ENCODE measurements around the gene GATAD2A. TPM values are rescaled to one million over a fixed set of nuclear protein-coding genes. Genes with fewer than 3 reads are reported as not detected.
A peak's percentile ranks its signal among the peaks of the same experiment; 100 is the strongest.

GATAD2A gene
- total and polyA plus RNA-seq, 10 of the 15 experiments (the other 5 are each of a cell fraction or from before 2014, with no cell fraction given) = 2.6 to 173 (median 32.0) TPM

DNA sequence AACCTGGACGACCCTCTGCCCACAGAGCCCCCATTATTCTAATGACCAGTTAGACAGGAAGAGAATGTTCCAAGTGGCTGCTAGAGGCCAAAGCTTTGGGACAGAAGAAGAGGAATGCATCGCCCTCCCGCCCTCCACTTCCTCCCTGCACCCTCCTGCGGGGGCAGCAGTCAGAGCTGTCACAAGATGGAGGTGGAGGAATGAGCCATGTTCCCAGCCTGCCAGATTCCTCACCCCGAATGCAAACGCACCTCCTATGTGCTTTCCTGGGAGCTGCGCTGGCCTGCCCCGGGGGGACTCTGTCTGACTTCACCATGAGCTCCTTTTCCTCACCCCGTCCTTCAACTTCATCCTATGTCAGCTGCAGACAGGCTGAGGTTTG, 124.9 kb downstream of the GATAD2A start:
- Histone ChIP-seq H3K9ac (ENCODE audit: control insufficient read depth, insufficient read depth, low read length) (no peak overlapping the region), H3K9me3 (replicated peaks; ENCODE audit: control insufficient read depth, insufficient read depth, low read length) (no peaks in the 10 kb centered on the region), H3K79me2 (ENCODE audit: control insufficient read depth, insufficient read depth, low read length) (peaks cover under 1% of the 10 kb centered on the region; the same call in 1 of the 2 replicates), H2AFZ (ENCODE audit: control insufficient read depth, low read depth, low read length) (no peak overlapping the region), H3K4me1 (ENCODE audit: control insufficient read depth, insufficient read depth, low read length) (peaks cover 14% of the 10 kb centered on the region), H3K27me3 (replicated peaks in 1 of 2; ENCODE audit: control insufficient read depth in 2 of 2, insufficient read depth in 2 of 2, low read length in 1 of 2) (no peaks in the 10 kb centered on the region), H3K36me3 (ENCODE audit: control insufficient read depth in 2 of 2, insufficient read depth in 2 of 2, low read length in 1 of 2) (peaks cover 3 to 23% of the 10 kb centered on the region in 2 experiments), H3K27ac (ENCODE audit: control insufficient read depth, insufficient read depth) (no peak overlapping the region), H3K4me3 (no peak overlapping the region), H3K4me2 (ENCODE audit: control insufficient read depth, insufficient read depth) (no peak overlapping the region), H4K20me1 (ENCODE audit: control insufficient read depth, insufficient read depth) (no peaks in the 10 kb centered on the region)
- SMC1A ChIA-PET (ENCODE audit: uncharacterized antibody, unreplicated experiment) = no interaction called here
- 88% methylated on average over 8 of the region's 9 CpGs for WGBS (ENCODE audit: insufficient coverage, insufficient replicate concordance, low lambda C conversion rate, missing lambda C conversion rate)
- RAD21 ChIA-PET (ENCODE audit: unreplicated experiment) = interaction anchor here (0.8 to 2.7 kb wide), 2 partner anchors 9 to 114 kb away, joined by 5 to 22 read pairs; partner anchors contain the start of gene GMIP
- DNase-seq (ENCODE audit: low read depth, low spot score) (no peak), ATAC-seq (no peak), FAIRE-seq (no peak)
- BruUV-seq (replicated peaks) = no TSS peak
- POLR2A ChIA-PET = interaction anchor here (0.6 to 1.5 kb wide), 3 partner anchors 16 to 90 kb away, joined by 3 to 4 read pairs (median 4); no protein-coding TSS in a partner anchor
- CTCF ChIA-PET = interaction anchor here (3.6 kb wide), 1 partner anchor 114 kb away, joined by 38 read pairs; the partner anchor contains the start of gene GMIP
- in situ Hi-C loops (cut with MboI) (loop anchor here (25.0 kb wide), 4 partner anchors 882 to 1507 kb away; partner anchors contain the start of genes ZNF66 and ZNF737), intact Hi-C loops (cut with micrococcal nuclease; ENCODE audit: unreplicated experiment) (no loop called here)
- TF ChIP-seq ZSCAN29 (IDR thresholded peaks at IDR 0.05) (no peak), ZBED1 (IDR thresholded peaks at IDR 0.05; ENCODE audit: borderline replicate concordance) (no peak), TAF1 (IDR thresholded peaks at IDR 0.05; ENCODE audit: borderline replicate concordance, low read depth, low read length) (no peak)

GRCh38 chr19:19530889-19531288, 125.4 kb downstream of the GATAD2A start:
- FAIRE-seq (no peak), ATAC-seq (no peak), DNase-seq (ENCODE audit: low read depth, low spot score) (no peak)
- no peak overlapping the region for H2AFZ ChIP-seq (ENCODE audit: control insufficient read depth, low read depth, low read length)
- no peaks in the 10 kb centered on the region for H4K20me1 ChIP-seq (ENCODE audit: control insufficient read depth, insufficient read depth)
- no peaks in the 10 kb centered on the region for H3K27me3 ChIP-seq (replicated peaks in 1 of 2; ENCODE audit: control insufficient read depth in 2 of 2, insufficient read depth in 2 of 2, low read length in 1 of 2)
- no peak overlapping the region for H3K4me2 ChIP-seq (ENCODE audit: control insufficient read depth, insufficient read depth)
- H3K9ac ChIP-seq (ENCODE audit: control insufficient read depth, insufficient read depth, low read length) = no peak overlapping the region
- BruUV-seq (replicated peaks) = no TSS peak
- H3K4me1 ChIP-seq (ENCODE audit: control insufficient read depth, insufficient read depth, low read length) = peaks cover 9% of the 10 kb centered on the region
- peaks cover 3 to 21% of the 10 kb centered on the region in 2 experiments for H3K36me3 ChIP-seq (ENCODE audit: control insufficient read depth in 2 of 2, insufficient read depth in 2 of 2, low read length in 1 of 2)
- no peak overlapping the region for H3K27ac ChIP-seq (ENCODE audit: control insufficient read depth, insufficient read depth)
- no peaks in the 10 kb centered on the region for H3K9me3 ChIP-seq (replicated peaks; ENCODE audit: control insufficient read depth, insufficient read depth, low read length)
- 89% methylated on average over 4 of the region's 4 CpGs for WGBS (ENCODE audit: insufficient coverage, insufficient replicate concordance, low lambda C conversion rate, missing lambda C conversion rate)
- ChIA-PET POLR2A (interaction anchor here (0.6 to 1.5 kb wide), 4 partner anchors 16 to 89 kb away, joined by 3 to 5 read pairs (median 4); no protein-coding TSS in a partner anchor), SMC1A (ENCODE audit: uncharacterized antibody, unreplicated experiment) (interaction anchor here (1.8 to 2.3 kb wide), 2 partner anchors 114 to 131 kb away, joined by 6 to 21 read pairs; partner anchors contain the start of gene GMIP), CTCF (interaction anchor here (0.6 to 3.6 kb wide), 10 partner anchors 8 to 428 kb away, joined by 3 to 50 read pairs (median 12); partner anchors contain the start of genes GMIP, NDUFA13 and ZNF93), RAD21 (ENCODE audit: unreplicated experiment) (interaction anchor here (1.3 to 3.5 kb wide), 3 partner anchors 23 to 113 kb away, joined by 3 to 22 read pairs (median 18); partner anchors contain the start of gene GMIP)
- no peak for TF ChIP-seq FOS (IDR thresholded peaks at IDR 0.05; ENCODE audit: borderline replicate concordance, extremely low read depth, insufficient read length)
- peak; percentile 24 for TF ChIP-seq POLR2A (IDR thresholded peaks at IDR 0.05; ENCODE audit: low read depth, low read length)
- 0 out of 2 replicates have a peak, but pooled peaks have one; percentile 26 for TF ChIP-seq POLR2AphosphoS2 (IDR thresholded peaks at IDR 0.05; ENCODE audit: low read depth, low read length)
- TF ChIP-seq RFX5 (IDR thresholded peaks at IDR 0.05; ENCODE audit: low read depth, low read length) = no peak
- intact Hi-C loops (cut with micrococcal nuclease; ENCODE audit: unreplicated experiment) (no loop called here), in situ Hi-C loops (cut with MboI) (loop anchor here (25.0 kb wide), 4 partner anchors 881 to 1506 kb away; partner anchors contain the start of genes ZNF66 and ZNF737)
- H3K4me3 ChIP-seq = no peak overlapping the region
- H3K79me2 ChIP-seq (ENCODE audit: control insufficient read depth, insufficient read depth, low read length) = no peaks in the 10 kb centered on the region

Measured in GM12878 (cell line).